ENCODE results near the gene KCNJ6. TPM values are rescaled to one million over a fixed set of nuclear protein-coding genes. Genes with fewer than 3 reads are reported as not detected.

KCNJ6 gene
- not detected in 2 replicates for total RNA-seq (2014; rRNA removed; shearing (Covaris generic))
- not detected in 2 replicates for total RNA-seq (2022)
- Bru-seq, nascent RNA, result not detected
- BruChase-seq, experiment 1, labeled RNA remaining after a 6-hour chase, result not detected
- not detected for BruChase-seq, experiment 2, labeled RNA remaining after a 2-hour chase
- long read RNA-seq, result 0 reads

DNA sequence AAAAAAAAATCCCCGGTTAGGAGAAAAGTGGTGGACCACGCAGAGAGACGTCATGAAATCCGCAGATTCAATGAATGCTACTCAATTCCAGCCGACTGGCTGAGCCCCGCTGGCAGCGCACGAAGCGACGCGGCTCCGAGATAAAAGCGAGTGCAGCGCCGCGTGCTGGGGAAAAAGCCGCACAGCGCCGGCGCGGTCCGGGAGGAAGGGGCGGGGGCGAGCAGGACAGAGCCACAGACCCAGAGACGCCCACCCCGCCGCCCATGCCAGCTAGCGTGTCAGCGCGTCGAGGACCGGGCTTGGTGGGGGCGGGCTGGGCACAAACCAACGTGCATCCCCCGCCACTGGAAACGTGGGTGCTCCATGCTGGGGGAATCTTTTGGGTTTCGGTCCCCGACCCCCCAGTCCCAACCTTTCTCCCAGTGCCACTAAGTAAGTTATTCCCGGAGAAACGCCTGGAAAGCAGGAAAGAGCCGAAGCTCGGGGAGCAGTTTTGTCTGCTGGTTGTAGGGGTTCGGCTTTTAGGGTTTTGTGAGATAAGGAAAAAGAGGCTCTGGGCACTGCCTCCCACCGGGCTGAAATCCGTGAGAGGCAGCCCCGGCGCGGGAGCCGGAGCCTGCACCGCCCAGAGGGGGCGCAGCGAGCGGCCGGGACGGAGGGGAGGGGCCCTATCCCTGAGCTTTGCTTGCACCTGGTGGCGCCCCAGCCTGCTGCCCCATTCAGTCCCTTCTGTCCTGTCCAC is at the start of gene KCNJ6:
Gene KCNJ6 (minus strand): TSS at position 148 of the 742 bp plus-strand sequence. CDS start 75,775 bp downstream, outside the sequence.
- intact Hi-C loops (cut with micrococcal nuclease; ENCODE audit: unreplicated experiment), result no loop called here

GRCh38 chr21:37965088-37965805 is 49.0 kb upstream of the KCNJ6 start:
- Histone ChIP-seq H3K9me3 (ENCODE audit: low read length) (no peaks in the 10 kb centered on the region), H3K4me2 (ENCODE audit: low read length) (no peak overlapping the region), H3K4me3 (ENCODE audit: low read depth, low read length, poor library complexity, severe bottlenecking) (no peak overlapping the region), H3K36me3 (ENCODE audit: insufficient read depth, low read length) (no peaks in the 10 kb centered on the region), H3K9me2 (ENCODE audit: insufficient read depth, low read length) (no peaks in the 10 kb centered on the region), H3K79me2 (ENCODE audit: insufficient read depth, low read depth, low read length) (no peaks in the 10 kb centered on the region), H2AFZ (ENCODE audit: low read length) (no peak overlapping the region), H4K20me1 (ENCODE audit: insufficient read depth, low read length) (no peaks in the 10 kb centered on the region), H3K4me1 (ENCODE audit: insufficient read depth, low read length, poor library complexity, severe bottlenecking) (no peaks in the 10 kb centered on the region), H3K27ac (ENCODE audit: low read depth, low read length, poor library complexity, severe bottlenecking) (no peak overlapping the region)
- intact Hi-C loops (cut with micrococcal nuclease; ENCODE audit: unreplicated experiment), result no loop called here
- BruUV-seq (replicated peaks), result no TSS peak
- no peak for DNase-seq (ENCODE audit: low spot score)
- no peak for TF ChIP-seq EZH2phosphoT487 (IDR thresholded peaks at IDR 0.05; ENCODE audit: borderline replicate concordance, low read depth, low read length)
- TF ChIP-seq, protein P1, sequence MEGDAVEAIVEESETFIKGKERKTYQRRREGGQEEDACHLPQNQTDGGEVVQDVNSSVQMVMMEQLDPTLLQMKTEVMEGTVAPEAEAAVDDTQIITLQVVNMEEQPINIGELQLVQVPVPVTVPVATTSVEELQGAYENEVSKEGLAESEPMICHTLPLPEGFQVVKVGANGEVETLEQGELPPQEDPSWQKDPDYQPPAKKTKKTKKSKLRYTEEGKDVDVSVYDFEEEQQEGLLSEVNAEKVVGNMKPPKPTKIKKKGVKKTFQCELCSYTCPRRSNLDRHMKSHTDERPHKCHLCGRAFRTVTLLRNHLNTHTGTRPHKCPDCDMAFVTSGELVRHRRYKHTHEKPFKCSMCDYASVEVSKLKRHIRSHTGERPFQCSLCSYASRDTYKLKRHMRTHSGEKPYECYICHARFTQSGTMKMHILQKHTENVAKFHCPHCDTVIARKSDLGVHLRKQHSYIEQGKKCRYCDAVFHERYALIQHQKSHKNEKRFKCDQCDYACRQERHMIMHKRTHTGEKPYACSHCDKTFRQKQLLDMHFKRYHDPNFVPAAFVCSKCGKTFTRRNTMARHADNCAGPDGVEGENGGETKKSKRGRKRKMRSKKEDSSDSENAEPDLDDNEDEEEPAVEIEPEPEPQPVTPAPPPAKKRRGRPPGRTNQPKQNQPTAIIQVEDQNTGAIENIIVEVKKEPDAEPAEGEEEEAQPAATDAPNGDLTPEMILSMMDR (conservative IDR thresholded peaks at IDR 0.05; ENCODE audit: low read length), result no peak
- ChIA-PET POLR2A (no interaction called here), CTCF (ENCODE audit: unreplicated experiment) (no interaction called here)

More for the DNA sequence above, at the start of gene KCNJ6:
- ChIA-PET CTCF (ENCODE audit: unreplicated experiment) (no interaction called here), POLR2A (no interaction called here)
- no peaks in the 10 kb centered on the region for H3K4me1 ChIP-seq (ENCODE audit: insufficient read depth, low read length, poor library complexity, severe bottlenecking)
- no peaks in the 10 kb centered on the region for H4K20me1 ChIP-seq (ENCODE audit: insufficient read depth, low read length)
- H3K9me3 ChIP-seq (ENCODE audit: low read length), result no peaks in the 10 kb centered on the region
- no peak within 1 kb of the TSS for H3K27ac ChIP-seq (ENCODE audit: low read depth, low read length, poor library complexity, severe bottlenecking)
- no peak within 1 kb of the TSS for H3K4me2 ChIP-seq (ENCODE audit: low read length)
- H3K36me3 ChIP-seq (ENCODE audit: insufficient read depth, low read length), result no peaks in the 10 kb centered on the region
- H3K79me2 ChIP-seq (ENCODE audit: insufficient read depth, low read depth, low read length), result no peaks in the 10 kb centered on the region
- no peak for DNase-seq (ENCODE audit: low spot score)
- no TSS peak for BruUV-seq (replicated peaks)
- TF ChIP-seq, protein P1 (conservative IDR thresholded peaks at IDR 0.05; ENCODE audit: low read length), result no peak
- no peak for TF ChIP-seq EZH2phosphoT487 (IDR thresholded peaks at IDR 0.05; ENCODE audit: borderline replicate concordance, low read depth, low read length)
- H3K4me3 ChIP-seq (ENCODE audit: low read depth, low read length, poor library complexity, severe bottlenecking), result no peak within 1 kb of the TSS
- H2AFZ ChIP-seq (ENCODE audit: low read length), result no peak within 1 kb of the TSS
- no peaks in the 10 kb centered on the region for H3K9me2 ChIP-seq (ENCODE audit: insufficient read depth, low read length)
